GM18519 (cell line): ENCODE results near the gene PARN.
"Not testable (repeated sequence)": the region's sequence is repeated elsewhere in the genome, so short reads cannot be mapped to it uniquely, and the experiment has no call there.

ENCODE experiments used
- ATAC-seq: cut with Tn5 transposase; IDR thresholded peaks from one replicate; pipeline ENCODE4 v1.9.1; 2021; ENCODE audit warnings: mild to moderate bottlenecking, moderate library complexity; ENCODE audit not compliant: unreplicated experiment, low FRiP score

The PARN gene

DNA sequence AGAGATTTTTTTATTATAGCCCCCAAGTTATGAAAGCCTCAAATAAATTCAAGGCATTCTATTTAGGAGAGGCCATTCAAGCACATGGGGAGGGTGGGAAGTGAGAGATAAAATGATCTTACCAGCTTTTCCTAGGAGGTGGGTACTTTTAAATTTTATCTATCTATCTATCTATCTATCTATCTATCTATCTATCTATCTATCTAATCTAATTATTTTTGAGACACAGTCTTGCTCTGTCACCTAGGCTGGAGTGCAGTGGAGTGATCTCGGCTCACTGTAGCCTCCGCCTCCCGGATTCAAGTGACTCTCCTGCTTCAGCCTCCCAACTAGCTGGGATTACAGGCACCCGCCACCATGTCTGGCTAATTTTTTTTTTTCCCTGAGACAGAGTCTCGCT lies 182.3 kb downstream of the PARN start:
- no peak for ATAC-seq

DNA sequence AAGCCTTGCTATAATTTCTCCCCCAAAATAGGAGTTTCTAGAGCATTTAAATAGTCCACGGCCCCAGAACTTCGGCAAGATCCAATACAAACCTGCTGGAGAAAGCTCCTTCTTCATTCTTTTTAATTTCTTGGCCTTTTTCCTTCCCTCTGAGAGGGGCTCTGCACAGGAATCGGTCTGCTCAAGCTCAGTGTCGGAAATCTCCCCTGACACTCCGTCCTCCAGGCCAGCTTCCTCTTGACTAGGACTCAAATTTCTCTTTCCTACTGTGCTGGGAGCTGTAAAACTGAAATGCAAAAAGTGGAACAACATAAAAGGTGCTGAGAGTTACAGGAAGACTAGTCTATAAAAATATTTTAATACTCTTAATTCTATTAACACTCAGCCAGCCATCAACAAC lies 183.3 kb downstream of the PARN start:
- no peak for ATAC-seq

DNA sequence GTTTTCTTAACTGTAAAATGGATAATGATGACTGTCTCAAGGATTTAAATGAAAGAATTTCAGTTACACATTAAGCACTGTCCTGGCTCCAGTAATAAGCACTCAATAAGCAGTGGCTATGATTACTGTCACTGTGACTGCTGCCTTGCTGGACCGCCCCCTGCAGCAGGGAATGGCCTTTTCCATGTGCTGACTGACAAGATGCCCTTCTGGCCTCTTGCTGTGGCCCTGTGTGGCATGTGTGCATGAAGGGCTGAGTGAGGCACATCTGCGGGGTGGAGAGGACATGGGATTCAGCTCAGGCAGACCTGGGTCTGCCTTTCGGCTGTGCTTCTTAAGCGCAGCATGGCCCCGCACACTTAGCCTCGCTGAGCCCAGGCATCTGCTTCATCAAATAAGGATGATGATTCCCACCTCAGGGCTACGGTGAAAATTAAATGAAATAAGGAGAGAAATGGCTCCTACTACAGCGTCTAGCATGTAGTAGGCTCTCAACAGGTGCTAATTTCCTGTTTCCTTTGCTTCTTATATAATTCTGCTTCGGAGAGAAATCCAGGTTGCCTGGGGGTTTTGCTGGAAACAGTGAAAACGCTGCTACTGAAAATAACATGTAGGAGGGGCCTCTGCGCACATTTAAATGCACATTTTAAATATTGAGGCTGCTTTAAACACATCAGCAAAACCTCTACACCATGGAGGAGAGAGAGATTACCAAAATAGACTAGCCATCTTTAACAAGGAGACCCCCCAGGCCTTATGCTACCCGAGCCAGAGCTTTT lies 183.9 kb downstream of the PARN start:
- no peak for ATAC-seq

DNA sequence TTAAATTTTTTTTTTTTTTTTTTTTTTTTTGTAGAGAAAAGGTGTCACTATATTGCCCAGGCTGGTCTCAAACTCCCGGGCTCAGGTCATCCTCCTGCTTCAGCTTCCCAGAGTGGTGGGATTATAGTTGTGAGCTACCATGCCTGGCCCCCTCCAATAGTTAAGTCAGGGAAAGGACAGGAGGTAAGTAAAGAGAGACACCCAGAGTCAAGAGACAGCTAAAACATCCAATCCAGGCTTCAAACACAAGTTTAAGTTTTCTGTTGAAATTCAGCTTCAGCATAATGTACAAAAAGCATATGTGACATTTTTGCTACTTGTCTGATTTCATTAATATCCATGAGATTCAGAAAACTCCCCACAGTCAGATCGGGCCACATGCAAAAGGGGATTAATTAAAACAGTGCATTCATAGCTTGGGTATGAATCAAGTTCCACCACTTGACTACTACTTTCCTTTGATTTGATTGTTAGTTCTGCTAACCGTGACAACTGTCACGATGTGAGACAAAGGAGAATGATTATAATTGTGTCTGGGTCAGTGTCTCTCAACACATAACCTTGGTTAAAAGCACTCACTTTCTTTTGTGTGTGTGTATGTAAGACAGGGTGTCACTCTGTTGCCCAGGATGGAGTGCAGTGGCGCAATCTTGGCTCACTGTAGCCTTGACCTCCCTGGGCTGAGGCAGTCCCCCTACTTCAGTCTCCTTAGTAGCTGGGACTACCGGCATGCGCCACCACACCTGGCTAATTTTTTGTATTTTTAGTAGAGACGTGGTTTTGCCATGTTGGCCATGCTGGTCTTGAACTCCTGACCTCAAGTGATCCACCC lies 184.9 kb downstream of the PARN start:
- no peak for ATAC-seq

DNA sequence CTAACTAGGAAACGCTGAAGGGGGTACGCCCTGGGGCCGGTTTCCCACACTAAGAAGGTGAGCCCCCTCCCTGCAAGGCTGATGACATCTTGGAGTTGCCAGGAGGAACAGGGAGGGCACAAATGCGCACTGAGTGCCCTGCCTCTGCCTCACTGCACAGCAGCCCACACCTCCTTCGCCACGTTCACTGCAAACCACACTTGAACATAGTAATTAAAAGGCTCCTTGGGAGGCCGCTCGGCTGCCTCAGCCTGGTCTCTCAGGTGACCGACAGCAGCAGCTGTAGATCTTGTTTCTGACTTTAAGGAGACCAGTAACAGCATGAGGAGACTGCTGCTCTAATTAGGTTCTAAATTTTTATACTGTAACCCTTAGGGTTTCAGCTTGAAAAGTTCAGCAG lies 188.5 kb downstream of the PARN start:
- not testable (repeated sequence) for ATAC-seq

DNA sequence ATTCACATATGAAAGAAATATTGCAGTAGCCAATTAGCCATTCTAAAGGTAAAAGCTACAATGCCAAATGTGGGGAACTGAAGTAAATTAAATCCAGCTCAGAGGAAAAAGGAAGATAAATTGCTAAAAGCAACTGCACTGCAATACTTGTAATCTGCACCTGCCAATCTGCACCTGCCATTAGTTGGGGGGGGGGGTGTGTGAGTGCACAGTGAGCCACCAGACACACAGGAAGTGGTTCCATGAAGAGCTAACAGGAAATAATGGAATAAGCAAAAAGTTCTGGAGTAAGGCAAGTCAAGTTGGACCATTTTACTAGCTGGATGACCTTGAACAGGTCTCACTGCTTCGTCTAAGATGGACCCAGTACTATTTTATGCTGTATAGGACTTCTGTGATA lies 191.8 kb downstream of the PARN start:
- no peak for ATAC-seq

DNA sequence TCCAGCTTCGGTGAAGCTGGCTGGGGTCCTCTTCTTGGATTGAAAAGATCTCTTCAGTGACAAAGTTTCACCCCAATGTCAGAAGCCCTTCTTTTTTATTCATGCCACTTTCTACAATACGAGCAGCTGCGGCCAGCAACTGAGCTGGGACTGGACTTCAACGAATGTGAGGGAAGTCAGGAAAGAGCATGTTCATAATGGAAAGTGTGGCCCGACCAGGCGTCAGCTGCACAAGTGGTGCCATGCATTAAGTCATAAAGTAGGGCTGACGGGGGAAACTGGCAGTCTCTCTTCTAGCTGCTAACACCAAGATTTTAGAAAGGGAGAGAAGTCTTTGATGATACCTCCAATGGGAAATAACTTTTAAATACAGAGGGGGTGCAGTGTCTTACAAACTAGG lies 192.6 kb downstream of the PARN start:
- no peak for ATAC-seq

DNA sequence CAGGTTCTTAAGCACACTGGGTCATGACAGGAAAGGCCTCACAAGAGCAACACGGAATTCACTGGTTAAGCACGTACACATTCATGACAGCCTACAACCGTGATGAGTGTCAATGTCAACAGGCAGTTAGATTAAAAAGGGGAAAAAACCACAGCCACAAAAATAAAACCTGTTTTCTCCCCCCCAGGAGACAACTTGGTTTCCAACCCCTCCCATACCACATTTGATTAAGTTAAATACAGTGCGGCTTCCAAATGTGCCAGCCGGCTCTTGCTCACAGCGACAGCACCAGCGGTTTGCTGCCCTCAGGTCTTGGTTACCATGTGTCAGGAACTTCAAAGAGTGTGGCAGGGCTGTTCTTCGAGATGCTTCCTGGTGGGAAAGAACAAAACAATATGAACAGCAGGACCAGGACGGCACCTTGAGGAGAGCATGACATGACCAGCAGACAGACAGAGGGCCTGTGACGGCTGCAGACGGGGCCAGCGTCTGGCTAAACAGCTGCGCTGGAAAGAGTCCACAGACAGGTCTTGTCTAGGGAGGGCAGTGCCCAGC lies 193.6 kb downstream of the PARN start:
- ATAC-seq = no peak

DNA sequence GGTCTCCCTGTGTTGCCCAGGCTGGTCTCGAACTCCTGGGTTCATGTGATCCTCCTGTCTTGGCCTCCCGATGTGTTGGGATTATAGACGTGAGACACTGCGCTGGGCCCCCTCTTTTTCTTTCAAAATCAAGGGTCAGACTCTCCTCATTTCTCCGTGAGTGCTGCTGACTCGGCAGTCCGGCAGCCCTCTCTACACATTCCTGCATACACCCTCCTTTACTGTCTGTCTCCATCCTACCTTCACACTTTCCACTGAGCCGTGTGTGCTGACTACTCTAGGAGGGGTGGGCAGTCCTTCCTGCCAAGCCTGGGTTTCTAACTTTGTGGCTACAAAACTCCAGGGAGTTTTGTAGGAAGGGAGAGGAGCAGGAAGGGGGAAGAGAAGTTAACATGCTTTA lies 195.2 kb downstream of the PARN start:
- no peak for ATAC-seq

DNA sequence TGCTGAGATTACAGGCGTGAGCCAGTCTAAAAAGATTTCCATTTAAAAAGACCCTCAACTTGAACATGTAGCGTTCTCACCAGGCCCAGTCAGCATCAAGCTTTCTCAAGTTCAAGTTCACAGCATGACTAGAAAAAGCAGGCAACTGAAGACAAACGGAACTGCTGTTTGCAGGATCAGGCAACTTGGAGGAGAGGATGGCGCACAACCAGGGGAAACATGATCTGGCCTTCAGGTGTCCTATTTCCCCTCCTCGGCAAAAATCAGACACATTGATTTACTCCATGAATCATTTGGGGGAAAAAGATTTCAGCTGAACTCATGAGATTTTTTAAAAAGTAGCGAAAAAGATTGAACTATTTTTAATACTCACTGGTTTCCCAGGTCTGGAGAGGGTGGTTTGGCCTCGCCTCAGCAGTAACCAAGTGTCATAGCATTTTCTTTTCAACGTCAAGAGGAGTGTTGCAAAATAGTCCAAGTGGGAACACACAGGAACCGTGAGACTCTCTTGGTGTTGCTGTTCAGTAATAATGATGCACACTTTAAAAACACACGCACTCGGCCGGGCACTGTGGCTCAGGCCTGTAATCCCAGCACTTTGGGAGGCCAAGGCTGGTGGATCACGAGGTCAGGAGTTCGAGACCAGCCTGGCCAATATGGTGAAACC lies 201.0 kb downstream of the PARN start:
- not testable (repeated sequence) for ATAC-seq

DNA sequence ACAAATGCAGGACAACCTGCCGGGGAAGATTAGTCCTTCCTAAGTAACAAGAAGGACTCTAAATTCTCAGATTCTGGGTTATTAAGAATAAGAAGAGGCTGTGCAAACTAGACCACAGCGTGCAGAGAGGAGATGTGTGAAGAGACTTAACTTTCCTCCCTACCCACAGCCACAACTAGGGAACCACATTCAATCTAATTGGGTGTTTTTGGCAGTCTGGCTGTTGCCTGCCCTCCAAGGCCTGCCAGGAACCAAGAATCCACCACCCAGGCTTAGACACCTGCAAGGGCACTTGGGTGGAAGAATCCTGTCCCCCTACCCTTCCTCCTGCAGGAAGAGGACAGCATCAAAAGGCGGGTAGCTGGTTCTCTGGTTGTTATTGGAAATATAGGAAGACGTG lies 202.0 kb downstream of the PARN start:
- ATAC-seq = no peak

DNA sequence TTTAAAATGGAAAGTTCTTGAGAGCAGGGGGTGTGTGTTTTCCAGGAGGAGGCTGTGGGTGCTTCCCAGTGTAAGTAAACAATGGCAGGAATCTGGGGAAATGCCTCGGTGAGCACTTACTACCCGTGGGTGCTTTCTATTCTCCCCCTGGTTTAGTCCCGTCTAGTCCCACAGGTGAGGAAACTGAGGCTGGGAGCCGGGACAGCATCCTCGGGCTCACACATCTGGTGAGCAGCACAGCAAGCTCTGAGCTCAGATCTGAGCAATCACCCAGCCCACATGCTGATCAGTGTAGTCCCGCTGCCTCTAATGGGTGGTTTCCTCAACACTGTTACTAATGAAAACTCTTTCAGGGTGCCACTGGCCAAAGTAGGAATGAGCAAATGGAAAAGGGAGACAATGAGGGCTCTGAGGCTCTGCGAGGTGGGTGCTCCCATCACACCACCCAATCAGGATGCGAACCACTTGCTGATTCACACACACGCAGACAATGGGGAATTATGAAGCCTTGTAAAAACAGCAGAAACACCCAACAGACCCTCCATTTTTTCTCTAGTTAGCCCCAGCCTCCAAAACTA lies 202.6 kb downstream of the PARN start:
- ATAC-seq = no peak

DNA sequence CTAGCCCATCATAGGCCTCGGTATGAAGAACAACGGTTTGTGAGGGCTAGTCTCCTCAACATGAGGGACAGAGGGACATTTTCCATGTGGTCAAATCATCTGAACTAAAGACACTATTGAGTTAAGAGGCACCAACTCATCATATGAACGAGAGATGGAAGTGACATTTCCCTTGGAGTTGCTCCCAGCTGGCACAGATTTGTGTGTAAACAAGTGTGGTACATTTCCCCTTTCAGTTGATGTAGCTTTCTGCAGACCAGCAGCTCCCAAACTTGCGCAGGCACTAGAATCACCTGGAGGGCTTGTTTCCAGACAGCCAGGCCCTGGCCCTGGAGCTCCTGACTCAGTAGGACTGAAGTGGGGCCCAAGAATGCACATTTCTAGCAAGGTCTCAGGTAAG lies 205.5 kb downstream of the PARN start:
- ATAC-seq = no peak

DNA sequence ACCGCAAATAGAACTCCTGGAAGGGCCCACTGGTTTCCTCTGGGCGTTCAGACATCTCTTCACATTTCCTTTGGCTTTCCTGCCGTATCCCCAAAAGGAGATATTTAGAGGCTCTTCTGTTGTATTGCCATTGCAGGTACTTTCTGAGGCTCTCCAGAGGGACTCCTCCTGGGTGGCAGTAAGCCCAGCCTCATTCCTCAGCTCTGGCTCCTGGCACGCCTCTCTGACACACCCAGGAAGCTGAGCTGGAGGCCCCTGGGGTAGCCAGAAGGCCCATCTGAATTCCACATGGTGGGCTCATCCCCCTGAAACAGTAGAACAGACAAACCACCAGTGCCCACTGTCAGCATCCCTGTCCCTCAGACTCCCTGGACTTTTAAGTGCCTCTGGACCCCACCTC lies 206.7 kb downstream of the PARN start:
- no peak for ATAC-seq

DNA sequence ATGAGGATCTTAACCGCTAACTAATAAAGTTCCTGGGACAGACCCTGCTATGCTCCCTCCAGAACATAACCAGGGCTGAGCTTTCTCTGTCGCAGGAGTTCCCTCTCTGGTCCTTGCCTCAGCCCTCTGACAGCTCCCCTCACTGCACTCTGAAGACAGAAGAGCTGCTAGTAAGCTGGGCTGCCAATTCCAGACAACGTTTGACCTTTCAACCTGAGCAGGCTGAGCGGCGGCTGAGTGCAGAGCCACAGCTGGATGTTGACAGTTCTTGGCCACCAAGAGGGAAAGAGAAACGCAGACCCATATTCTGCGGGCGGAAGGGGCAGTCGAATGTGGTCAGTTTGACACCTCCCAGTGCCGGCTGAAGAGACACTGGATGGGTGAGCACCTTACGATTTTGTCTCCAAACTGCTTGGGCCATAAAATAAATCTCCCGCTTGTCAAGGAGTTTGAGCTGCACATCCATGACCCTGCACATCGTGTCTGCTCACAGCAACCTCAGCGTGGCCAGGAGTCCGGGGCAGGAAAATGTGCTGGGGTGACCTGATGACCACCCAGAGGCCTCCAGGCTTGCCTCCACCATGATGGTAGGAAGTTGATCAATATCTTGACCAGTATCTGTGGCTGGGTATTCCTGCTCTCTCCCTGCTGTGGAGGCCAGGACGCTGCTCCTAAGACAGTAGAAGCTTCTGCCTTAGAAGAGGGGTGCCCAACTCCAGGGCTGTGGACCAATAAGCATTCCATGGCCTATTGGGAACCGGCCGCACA lies 209.2 kb downstream of the PARN start:
- ATAC-seq = no peak

DNA sequence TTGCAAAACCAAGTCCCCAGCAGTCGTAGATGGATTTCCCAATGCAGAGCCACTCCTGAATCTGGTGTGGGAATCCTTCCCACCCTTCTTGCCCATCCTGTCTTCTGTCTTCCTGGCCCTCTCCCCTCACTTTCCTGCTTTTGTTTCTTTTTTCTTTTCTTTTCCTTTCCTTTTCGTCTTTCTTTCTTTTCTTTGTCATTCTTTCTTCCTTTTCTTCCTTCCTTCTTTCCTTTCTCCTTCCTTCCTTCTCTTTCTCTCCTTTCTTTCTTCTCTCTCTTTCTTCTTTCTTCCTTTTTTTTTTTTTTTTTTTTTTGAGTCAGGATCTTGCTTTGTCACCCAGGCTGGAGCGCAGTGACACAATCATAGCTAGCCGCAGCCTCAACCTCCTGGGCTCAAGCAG lies 209.8 kb downstream of the PARN start:
- not testable (repeated sequence) for ATAC-seq

DNA sequence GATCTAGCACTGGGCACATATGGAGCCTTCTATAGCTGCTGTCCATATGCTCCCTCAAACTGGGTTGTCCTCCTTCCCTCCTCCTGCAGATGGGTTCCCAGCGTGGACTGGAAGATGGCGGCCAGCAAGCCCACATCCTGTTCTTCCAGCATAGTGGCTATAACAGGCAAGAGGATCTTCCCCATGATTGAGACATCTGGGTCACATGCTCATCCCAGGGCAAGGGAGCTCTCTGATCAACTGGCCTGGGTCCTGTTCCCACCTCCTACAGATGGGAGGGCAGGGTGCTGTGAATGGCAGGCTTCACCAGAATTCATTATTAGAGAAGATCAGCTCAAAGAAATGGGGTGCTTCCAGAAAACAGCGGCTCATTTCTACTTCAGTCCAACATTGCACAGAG lies 210.2 kb downstream of the PARN start:
- ATAC-seq = no peak

DNA sequence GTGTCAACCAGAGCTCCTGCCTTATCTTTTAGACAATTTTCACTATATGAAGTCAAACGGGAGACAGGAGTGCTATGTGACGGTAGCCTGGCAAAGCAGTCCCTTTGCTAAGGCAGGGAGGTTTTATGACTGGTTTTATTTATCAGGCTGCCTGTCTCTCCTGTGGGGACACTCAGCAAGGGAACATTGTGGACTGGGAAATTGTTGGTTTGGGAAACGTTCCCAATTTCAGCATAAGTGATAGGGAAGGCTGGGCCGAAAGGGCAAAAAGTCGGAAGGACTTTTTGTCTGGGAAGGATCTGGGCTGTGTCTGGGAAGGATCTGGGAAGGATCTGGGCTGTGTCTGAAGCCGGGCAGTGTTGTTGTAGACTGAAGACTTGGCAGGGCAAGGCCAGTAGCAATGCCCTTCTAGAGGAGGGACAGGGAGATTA lies 211.2 kb downstream of the PARN start:
- ATAC-seq = no peak

DNA sequence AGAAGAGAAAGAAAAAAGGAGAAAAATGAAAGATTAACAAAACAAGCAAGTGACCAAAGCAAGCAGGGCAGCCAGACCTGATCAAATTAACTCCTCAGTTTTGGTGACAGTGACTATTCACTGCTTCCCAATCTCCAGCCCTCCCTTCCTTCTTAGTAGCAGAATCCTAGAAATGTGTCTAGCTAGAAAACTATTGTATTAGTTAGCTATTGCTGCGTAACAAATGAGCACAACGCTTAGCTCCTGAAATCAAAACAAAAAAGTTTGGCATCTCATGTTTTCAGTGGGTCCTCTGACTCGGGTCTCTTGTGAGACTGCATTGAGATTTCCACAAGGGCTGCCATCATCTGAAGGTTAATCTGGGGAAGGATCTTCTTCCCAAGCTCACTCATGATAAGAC lies 213.9 kb downstream of the PARN start:
- ATAC-seq = no peak

DNA sequence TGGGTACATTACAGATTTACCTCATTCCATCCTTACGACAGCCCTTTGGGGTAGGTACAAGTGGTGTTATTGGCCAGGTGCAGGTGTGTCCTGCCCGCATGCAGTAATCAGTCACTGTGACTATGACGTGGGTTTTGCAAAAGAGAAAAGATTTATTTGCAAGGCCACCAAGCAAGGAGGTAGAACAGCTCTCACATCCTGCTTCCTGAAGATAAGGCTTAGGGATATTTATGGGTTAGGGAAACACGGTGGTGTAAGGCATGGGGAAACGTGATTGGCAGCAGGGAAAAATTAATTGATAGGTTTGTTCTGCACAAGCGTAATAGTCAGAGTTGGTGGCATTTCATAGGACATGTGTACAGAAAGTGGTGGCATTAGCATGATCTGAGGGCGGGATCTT lies 214.8 kb downstream of the PARN start:
- ATAC-seq = no peak
